Suprapubic skin (tissue), 4 donors: ENCODE data around the gene CFAP46. TPM values are rescaled to one million over a fixed set of nuclear protein-coding genes. Genes with fewer than 3 reads are reported as not detected.
"Not testable (repeated sequence)": the region's sequence is repeated elsewhere in the genome, so short reads cannot be mapped to it uniquely, and the experiment has no call there.

Experiments
- DNase-seq, 2 donors: peaks; one replicate each; pipeline ENCODE4 v3.0.0-alpha.2; 2019; ENCODE audit warnings: low spot score in 2 of 2
- H3K27ac ChIP-seq: fragments of 200-600 bp; sonication (generic); one replicate; pipeline ENCODE4 v1.5.1; 2019
- H3K27me3 ChIP-seq: fragments of 200-600 bp; sonication (generic); one replicate; pipeline ENCODE4 v1.5.1; 2019
- H3K36me3 ChIP-seq: fragments of 200-600 bp; sonication (generic); one replicate; pipeline ENCODE4 v1.5.1; 2019
- H3K4me1 ChIP-seq: fragments of 200-600 bp; sonication (generic); one replicate; pipeline ENCODE4 v1.5.1; 2019
- H3K4me3 ChIP-seq: fragments of 200-600 bp; sonication (generic); one replicate; pipeline ENCODE4 v1.5.1; 2019; ENCODE audit warnings: mild to moderate bottlenecking
- H3K9me3 ChIP-seq: fragments of 200-600 bp; sonication (generic); one replicate; pipeline ENCODE4 v1.5.1; 2019
- EP300 ChIP-seq: sonication (generic); formaldehyde crosslinking; IDR thresholded peaks from one replicate; pipeline ENCODE4 v1.6.1; 2017; ENCODE audit warnings: antibody characterized with exemption
- POLR2A ChIP-seq, 2 donors: fragments of 450-650 bp; IDR thresholded peaks; one replicate each; pipeline ENCODE4 v1.6.1; 2017; ENCODE audit warnings: antibody characterized with exemption in 2 of 2, mild to moderate bottlenecking in 2 of 2, moderate library complexity in 2 of 2
- POLR2AphosphoS5 ChIP-seq, 3 donors: sonication (generic); formaldehyde crosslinking; IDR thresholded peaks; one replicate each; pipeline ENCODE4 v1.6.1; 2017; ENCODE audit warnings: antibody characterized with exemption in 3 of 3
- WGBS: methylation state at CpG from one replicate; pipeline ENCODE4 v1.1.5; 2018; 5-methylcytosine and 5-hydroxymethylcytosine counted together
- total RNA-seq, 4 donors: library from RNA; depleted of rRNA; stranded (reverse); fragments of >200 nt; gene quantifications; one replicate each; pipeline ENCODE4 v1.1.0, GENCODE V29; 2016
- TF ChIP-seq, protein P1 (sequence below), 2 donors: fragments of 200-600 bp in 1 of 2; fragments of 450-650 bp in 1 of 2; sonication (generic) in 1 of 2; IDR thresholded peaks; one replicate each; pipeline ENCODE4 v1.5.1; 2016 to 2019; ENCODE audit warnings: antibody characterized with exemption in 2 of 2, mild to moderate bottlenecking in 1 of 2, moderate library complexity in 1 of 2

The CFAP46 gene
- total RNA-seq, 4 donors from 2014 or later, result 0.11 to 0.21 TPM; not detected in 2

DNA sequence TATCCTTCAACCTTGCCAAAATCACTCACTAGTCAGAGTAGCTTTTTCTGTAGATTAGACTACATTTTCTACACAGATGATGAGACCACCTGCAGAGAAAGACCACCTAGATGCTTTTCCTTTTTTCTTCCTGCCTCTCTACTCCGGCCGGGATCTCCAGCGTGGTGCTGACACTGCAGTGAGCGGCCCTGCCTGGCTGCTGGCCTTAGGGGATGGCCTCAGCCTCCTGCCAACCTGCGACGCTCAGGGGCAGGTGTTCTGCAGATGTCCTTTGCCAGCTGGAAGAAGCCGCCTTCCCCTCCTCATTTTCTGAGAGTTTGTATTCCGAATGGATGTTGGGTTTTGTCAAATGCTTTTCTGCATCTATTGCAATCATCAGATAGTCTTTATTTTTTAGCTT, 113.0 kb downstream of the CFAP46 start:
- H3K4me3 ChIP-seq, result no peak overlapping the region
- H3K9me3 ChIP-seq, result no peaks in the 10 kb centered on the region
- TF ChIP-seq, protein P1, sequence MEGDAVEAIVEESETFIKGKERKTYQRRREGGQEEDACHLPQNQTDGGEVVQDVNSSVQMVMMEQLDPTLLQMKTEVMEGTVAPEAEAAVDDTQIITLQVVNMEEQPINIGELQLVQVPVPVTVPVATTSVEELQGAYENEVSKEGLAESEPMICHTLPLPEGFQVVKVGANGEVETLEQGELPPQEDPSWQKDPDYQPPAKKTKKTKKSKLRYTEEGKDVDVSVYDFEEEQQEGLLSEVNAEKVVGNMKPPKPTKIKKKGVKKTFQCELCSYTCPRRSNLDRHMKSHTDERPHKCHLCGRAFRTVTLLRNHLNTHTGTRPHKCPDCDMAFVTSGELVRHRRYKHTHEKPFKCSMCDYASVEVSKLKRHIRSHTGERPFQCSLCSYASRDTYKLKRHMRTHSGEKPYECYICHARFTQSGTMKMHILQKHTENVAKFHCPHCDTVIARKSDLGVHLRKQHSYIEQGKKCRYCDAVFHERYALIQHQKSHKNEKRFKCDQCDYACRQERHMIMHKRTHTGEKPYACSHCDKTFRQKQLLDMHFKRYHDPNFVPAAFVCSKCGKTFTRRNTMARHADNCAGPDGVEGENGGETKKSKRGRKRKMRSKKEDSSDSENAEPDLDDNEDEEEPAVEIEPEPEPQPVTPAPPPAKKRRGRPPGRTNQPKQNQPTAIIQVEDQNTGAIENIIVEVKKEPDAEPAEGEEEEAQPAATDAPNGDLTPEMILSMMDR (IDR thresholded peaks at IDR 0.05), result no peak
- TF ChIP-seq POLR2A (IDR thresholded peaks at IDR 0.05) (no peak), POLR2AphosphoS5 (IDR thresholded peaks at IDR 0.05) (no peak), EP300 (no peak)
- H3K36me3 ChIP-seq, result no peaks in the 10 kb centered on the region
- WGBS, result 45% methylated on average over 8 of the region's 8 CpGs
- H3K27me3 ChIP-seq, result peaks cover 47% of the 10 kb centered on the region
- H3K4me1 ChIP-seq, result no peaks in the 10 kb centered on the region
- no peak overlapping the region for H3K27ac ChIP-seq
- no peak for DNase-seq

DNA sequence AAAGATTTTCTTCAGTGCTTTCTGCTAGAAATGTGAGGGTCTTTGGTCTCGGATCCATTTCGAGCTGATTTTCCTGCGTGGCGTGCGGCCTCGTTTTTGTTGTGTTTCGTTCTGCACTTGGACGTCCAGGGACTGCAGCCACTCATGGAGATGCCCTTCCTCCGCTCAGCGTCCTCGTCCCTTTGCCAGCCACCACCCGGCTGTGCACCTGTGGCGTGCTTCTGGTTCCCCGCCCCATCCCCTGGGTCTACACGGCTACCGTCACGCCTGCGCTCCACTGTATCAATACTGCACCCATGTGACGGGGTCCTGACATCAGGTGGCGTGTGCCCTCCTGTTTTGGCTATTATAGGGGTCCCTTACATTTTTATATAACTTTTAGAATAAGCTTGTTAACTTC, 113.7 kb downstream of the CFAP46 start:
- Histone ChIP-seq H3K27me3 (peaks cover 39% of the 10 kb centered on the region), H3K4me1 (no peaks in the 10 kb centered on the region), H3K27ac (no peak overlapping the region), H3K36me3 (no peaks in the 10 kb centered on the region), H3K4me3 (no peak overlapping the region), H3K9me3 (no peaks in the 10 kb centered on the region)
- DNase-seq, result peak in 1 of 2 donors; percentile 27
- TF ChIP-seq, protein P1 (IDR thresholded peaks at IDR 0.05), result no peak
- TF ChIP-seq POLR2AphosphoS5 (IDR thresholded peaks at IDR 0.05) (no peak), POLR2A (IDR thresholded peaks at IDR 0.05) (no peak)
- 88% methylated on average over 20 of the region's 20 CpGs for WGBS

DNA sequence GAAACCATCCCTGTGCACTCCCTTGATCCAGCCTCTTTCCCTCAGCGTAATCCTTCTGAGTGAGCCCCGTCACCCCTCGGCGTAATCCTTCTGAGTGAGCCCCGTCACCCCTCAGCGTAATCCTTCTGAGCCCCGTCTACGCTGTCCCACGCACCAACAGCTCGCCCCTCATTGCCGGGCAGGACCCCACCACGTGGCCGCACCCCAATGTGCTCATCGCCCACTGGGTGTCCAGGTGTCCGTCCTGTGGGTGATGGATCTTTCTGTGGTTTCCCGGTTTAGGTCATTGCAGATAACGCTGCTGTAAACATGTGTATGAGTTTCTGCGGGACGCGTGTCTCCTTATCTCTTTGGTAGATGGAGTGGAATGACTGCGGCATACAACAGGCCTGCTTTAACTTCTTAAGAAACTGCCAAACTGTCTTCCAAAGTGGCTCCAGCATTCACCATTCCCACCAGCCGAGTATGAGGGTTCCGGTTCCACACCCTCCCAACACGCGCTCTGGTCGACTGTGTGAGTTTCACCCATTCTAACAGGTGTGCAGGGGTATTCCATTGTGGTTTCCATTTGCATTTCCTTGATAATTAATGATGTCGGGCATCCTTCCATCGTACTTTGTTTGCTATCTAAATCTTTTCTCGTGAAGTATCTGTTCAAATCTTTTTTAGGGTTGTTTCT, 114.4 kb downstream of the CFAP46 start:
- Histone ChIP-seq H3K9me3 (no peaks in the 10 kb centered on the region), H3K27me3 (peaks cover 33% of the 10 kb centered on the region), H3K36me3 (no peaks in the 10 kb centered on the region), H3K27ac (no peak overlapping the region), H3K4me3 (no peak overlapping the region), H3K4me1 (no peaks in the 10 kb centered on the region)
- 89% methylated on average over 29 of the region's 29 CpGs for WGBS
- no peak for DNase-seq
- TF ChIP-seq EP300 (no peak), POLR2A (IDR thresholded peaks at IDR 0.05) (no peak)

DNA sequence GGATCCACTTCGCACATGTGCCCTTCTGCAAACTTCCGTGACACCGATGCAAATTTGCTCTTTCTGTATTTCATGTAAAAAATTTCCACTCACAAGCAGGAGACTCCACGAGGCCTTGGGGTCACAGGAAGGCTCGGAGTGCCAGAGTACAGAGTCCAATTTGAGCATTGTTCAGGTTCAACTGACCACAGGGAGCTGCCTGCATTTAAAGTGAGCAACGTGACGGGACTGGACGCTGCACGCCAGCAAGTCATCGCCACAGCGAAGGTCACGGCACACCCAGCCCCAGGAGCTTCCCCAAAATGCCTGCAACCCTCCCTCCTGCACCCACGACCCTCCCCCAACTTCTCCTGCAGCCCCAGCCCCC, 115.0 kb downstream of the CFAP46 start:
- H3K36me3 ChIP-seq, result no peaks in the 10 kb centered on the region
- no peak overlapping the region for H3K4me3 ChIP-seq
- no peaks in the 10 kb centered on the region for H3K4me1 ChIP-seq
- no peak for DNase-seq
- H3K27ac ChIP-seq, result no peak overlapping the region
- WGBS, result 84% methylated on average over 13 of the region's 13 CpGs
- H3K9me3 ChIP-seq, result no peaks in the 10 kb centered on the region
- TF ChIP-seq EP300 (no peak), POLR2A (IDR thresholded peaks at IDR 0.05) (no peak), POLR2AphosphoS5 (IDR thresholded peaks at IDR 0.05) (no peak)
- TF ChIP-seq, protein P1 (IDR thresholded peaks at IDR 0.05), result no peak
- H3K27me3 ChIP-seq, result peaks cover 27% of the 10 kb centered on the region

DNA sequence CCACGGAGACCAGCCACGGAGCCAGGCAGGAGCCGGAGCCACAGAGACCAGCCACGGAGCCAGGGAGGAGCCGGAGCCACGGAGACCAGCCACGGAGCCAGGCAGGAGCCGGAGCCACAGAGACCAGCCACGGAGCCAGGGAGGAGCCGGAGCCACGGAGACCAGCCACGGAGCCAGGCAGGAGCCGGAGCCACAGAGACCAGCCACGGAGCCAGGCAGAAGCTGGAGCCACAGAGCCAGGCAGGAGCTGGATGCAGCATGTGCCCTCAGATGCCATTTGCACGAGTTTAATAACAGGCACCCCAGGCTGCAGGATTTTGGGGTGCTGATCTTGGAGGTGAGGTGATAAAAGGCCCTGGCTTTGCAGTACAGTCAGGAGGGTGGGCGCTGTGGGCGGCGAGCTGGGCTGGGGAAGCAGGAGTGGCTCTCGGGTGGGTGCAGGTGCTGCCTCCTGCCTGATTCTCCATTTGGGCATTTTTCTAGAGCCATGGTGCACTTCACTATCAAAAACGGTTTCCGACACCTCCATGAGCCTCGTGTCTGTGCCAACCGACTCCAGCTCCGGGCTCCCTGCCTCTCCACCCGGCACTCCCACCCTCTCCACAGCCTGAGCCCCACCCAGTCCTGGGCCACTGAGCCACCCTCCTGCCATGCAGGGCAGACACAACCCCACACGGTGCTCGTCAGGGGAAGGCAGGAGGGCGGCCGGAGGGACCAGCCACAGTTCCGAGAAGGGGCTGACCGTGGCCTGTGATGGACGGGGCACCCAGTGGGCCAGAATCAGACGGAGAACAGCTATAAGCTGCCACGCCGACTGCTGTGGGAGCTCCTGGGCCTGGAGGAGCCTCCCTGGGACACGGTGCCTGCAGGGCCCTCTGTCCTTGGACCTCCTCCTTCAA, 115.6 kb downstream of the CFAP46 start:
- no peaks in the 10 kb centered on the region for H3K9me3 ChIP-seq
- no peak overlapping the region for H3K4me3 ChIP-seq
- H3K4me1 ChIP-seq, result no peaks in the 10 kb centered on the region
- H3K27me3 ChIP-seq, result peaks cover 20% of the 10 kb centered on the region
- WGBS, result 97% methylated on average over 15 of the region's 36 CpGs
- peak in 1 of 2 donors; percentile 44 for DNase-seq
- TF ChIP-seq POLR2AphosphoS5 (IDR thresholded peaks at IDR 0.05), result no peak
- TF ChIP-seq, protein P1 (IDR thresholded peaks at IDR 0.05), result no peak
- TF ChIP-seq POLR2A (IDR thresholded peaks at IDR 0.05), result no peak
- TF ChIP-seq EP300, result no peak
- no peaks in the 10 kb centered on the region for H3K36me3 ChIP-seq
- H3K27ac ChIP-seq, result no peak overlapping the region

DNA sequence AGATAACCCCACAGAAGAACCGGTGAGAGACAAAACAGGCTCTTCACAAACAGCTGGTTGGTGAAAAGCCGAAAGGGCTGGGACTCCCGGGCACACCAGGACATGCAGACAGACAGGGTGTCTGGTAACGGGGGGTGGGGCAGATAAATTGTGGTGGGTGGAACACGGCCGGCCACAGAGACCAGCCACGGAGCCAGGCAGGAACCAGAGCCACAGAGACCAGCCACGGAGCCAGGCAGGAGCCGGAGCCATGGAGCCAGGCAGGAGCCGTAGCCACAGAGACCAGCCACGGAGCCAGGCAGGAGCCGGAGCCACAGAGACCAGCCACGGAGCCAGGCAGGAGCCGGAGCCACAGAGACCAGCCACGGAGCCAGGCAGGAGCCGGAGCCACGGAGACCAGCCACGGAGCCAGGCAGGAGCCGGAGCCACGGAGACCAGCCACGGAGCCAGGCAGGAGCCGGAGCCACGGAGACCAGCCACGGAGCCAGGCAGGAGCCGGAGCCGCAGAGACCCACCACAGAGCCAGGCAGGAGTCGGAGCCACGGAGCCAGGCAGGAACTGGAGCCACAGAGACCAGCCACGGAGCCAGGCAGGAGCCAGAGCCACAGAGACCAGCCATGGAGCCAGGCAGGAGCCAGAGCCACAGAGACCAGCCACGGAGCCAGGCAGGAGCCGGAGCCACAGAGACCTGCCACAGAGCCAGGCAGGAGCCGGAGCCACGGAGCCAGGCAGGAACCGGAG, 116.4 kb downstream of the CFAP46 start:
- H3K27me3 ChIP-seq, result peaks cover 13% of the 10 kb centered on the region
- not testable (repeated sequence) for DNase-seq, H3K27ac ChIP-seq, H3K36me3 ChIP-seq, H3K9me3 ChIP-seq, H3K4me3 ChIP-seq, H3K4me1 ChIP-seq
- 94% methylated on average over 7 of the region's 34 CpGs for WGBS
